Dedifferentiated amniotic fluid mesenchymal stem cell (primary cell): ENCODE data around the gene ZKSCAN1.
"Not testable (repeated sequence)": the region's sequence is repeated elsewhere in the genome, so short reads cannot be mapped to it uniquely, and the experiment has no call there.

Experiments used
- DNase-seq: peaks from one replicate; pipeline ENCODE4 v3.0.0-alpha.2; 2016; ENCODE audit errors: extremely low spot score

Gene ZKSCAN1

GRCh38 chr7:100000239-100000638 lies 15.2 kb upstream of the ZKSCAN1 start:
- DNase-seq: no peak

- DNase-seq: no peak
These were observed 11.4 kb upstream of the ZKSCAN1 start for GRCh38 chr7:100003711-100004661.

DNA sequence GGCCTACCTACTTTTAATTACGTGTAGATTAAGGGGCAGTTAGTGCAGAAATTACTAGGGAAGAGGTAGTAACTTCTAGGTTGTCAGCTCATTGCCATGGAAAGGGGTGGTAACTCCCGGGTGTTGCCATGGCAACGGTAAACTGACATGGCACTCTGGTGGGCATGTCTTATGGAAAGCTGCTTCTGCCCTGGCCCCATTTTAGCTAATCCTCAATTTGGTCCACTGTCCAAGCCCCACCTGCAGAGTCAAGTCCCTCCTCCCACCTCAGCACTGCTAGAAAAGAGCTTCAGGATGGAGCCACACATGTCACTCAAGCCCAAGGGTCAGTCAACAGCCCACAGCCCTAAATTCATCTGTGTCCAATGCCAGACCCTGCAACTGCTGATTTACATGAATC lies 7.5 kb upstream of the ZKSCAN1 start:
- DNase-seq: no peak

GRCh38 chr7:100008525-100008924 lies 6.9 kb upstream of the ZKSCAN1 start:
- DNase-seq: no peak

- not testable (repeated sequence) for DNase-seq
These were observed 5.4 kb upstream of the ZKSCAN1 start for GRCh38 chr7:100009952-100010351.

DNA sequence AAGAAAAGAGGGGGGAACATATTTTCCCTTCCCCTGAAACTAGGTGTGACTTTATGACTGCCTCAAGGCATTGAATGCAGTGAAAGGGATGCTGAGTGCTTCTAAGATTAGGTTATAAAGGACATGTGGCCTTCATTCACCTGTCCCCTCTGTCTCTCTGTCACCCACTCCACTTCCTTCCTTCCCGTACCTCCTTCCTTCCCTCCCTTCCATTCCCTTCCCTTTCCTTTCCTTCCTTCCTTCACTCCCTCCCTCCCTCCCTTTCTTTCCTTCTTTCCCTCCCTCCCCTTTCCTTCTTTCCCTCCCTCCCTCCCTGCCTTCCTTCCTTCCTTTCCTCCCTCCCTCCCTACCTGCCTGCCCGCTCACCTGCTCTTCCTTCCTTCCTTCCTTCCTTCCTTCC lies 4.5 kb upstream of the ZKSCAN1 start:
- no peak for DNase-seq

DNA sequence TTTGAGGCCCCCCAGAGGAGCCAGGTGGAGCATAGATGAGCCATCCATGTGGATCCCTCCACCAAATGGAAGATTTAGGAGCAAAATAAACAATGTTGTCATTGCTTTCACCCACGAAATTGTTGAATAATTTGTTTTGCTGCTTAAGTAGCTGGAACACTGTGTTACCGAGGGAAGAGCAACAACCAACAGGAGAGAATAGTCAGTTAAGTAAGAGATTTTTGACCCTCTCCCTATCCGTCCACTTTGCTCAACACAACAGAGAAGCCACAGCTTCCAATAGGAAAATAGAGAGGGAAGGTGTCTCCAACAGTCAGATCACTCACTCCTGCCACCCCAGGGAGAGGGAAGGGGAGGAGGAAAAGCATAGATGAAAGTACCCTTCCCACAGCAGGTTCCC lies 3.9 kb upstream of the ZKSCAN1 start:
- no peak for DNase-seq

- not testable (repeated sequence) for DNase-seq
These were observed 2.7 kb upstream of the ZKSCAN1 start for GRCh38 chr7:100012385-100013327.

DNA sequence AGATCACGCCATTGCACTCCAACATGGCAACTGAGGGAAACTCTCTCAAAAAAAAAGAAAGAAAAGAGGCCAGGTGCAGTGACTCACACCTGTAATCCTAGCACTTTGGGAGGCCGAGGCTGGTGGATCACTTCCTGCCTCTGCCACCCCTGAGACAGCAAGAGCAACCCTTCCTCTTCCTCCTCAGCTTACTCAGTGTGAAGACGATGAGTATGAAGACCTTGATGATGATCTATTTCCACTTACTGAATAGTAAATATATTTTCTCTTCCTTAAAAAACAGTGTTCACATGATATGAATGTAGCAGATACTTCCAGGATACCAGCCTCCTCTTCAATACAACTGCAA lies 2.1 kb upstream of the ZKSCAN1 start:
- no peak for DNase-seq

DNA sequence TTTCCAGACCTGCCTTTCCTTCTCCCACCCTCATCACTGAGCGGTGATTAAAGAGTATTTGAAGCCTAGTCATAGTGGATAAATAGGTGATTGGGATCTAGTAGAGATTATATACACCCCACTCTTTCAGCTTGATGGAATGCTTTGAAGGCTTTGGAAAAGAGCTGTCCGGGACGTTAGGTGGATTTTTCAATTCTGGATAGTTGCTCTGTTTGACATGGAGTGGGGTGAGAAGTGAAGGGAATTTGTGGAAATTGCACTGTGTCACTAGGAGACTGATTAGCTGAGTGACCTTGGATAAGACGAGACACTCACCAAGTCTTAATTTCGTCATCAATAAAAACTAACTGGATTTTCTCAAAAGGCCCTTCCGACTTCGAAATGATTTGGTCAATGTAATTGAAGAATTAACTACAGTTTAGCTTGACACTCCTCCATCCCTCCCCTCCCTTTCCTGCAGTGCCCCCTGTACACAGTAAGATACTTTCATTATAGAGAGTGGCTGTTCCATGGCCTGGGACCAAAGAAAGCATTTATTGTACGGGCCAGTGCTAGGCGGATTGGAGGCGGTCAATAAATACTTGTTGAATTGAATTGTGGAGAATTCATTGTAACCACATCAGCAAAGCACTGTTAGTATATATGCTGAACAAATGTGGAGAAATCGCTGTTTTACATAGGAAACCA lies 962 bp downstream of the ZKSCAN1 start:
- no peak for DNase-seq

DNA sequence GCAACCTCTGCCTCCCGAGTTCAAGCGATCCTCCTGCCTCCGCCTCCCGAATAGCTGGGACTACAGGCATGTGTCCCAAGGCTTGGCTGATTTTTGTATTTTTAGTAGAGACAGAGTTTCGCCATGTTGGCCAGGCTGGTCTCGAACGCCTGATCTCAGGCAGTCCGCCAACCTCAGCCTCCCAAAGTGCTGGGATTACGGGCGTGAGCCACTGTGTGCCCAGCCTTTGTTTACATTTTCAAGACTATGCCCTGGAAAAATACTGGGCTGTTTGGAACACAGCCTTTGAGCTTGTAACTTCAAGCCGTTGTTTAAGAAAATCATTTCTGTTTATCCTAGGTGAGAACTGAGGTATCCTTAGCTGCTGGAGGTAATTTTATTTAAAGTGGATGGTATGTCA lies 1.9 kb downstream of the ZKSCAN1 start:
- DNase-seq: no peak

DNA sequence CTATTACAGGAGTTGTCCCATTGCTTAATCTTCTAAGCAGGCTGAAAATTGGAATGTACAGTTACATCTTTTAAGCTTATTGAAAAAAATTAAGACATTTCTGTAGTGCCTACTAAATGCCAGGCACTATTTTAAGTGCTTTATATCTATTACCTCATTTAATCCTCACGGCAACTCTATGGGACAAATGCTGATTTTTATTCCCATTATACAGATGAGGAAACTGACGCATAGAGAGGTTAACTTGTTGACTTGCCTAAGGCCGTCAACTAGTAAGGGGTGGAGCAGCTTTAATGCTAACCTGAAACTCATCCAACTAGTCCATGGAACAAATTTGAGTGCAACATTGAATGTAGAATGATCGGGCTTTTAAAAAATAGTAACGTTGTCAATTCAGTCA lies 2.5 kb downstream of the ZKSCAN1 start:
- DNase-seq: no peak

GRCh38 chr7:100019908-100020307 lies 4.5 kb downstream of the ZKSCAN1 start:
- DNase-seq: no peak

- no peak for DNase-seq
These were observed 5.9 kb downstream of the ZKSCAN1 start for GRCh38 chr7:100021297-100021696.

DNA sequence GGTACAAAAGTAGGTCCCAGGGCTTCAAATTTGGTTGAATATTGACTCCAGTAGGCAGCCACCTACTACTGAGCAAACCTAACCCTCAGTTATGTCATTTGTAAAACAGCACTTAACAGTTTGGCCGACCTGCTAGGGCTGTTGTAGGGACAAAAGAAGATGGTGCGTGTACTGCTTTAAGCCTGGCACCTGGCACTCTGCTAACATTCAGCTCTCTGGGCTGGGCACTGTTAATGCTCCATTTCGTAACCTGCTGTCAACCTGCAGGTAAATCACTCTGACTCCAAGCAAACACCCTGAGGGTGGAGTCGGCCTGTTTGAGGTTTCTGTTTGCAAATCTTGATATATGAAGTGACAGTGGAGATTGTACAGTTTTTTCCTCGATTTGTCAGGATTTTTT lies 7.2 kb downstream of the ZKSCAN1 start:
- no peak for DNase-seq

DNA sequence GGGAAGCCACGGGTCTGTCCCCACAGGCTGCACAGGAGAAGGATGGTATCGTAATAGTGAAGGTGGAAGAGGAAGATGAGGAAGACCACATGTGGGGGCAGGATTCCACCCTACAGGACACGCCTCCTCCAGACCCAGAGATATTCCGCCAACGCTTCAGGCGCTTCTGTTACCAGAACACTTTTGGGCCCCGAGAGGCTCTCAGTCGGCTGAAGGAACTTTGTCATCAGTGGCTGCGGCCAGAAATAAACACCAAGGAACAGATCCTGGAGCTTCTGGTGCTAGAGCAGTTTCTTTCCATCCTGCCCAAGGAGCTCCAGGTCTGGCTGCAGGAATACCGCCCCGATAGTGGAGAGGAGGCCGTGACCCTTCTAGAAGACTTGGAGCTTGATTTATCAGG lies 8.1 kb downstream of the ZKSCAN1 start:
- no peak for DNase-seq

GRCh38 chr7:100024020-100024619 lies 8.7 kb downstream of the ZKSCAN1 start:
- DNase-seq: no peak

GRCh38 chr7:100027197-100027596 lies 11.8 kb downstream of the ZKSCAN1 start:
- DNase-seq: no peak

DNA sequence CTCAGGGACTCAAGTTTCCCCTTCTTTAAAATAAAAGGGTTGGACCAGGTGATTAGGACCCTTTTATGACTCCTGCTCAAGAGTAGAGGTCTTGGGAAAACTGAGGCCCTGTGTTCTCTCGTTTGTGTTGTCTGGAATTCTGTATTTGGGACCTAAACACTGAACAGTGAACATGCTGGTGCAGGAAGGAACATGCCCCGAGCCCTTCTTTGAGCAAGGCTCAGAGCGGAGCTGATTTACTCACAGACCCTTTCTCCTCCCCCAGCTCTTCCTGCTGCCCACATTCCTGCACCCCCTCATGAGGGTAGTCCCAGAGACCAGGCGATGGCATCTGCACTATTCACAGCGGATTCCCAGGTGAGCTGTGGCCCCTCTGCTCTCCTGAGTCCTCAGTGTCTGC lies 14.2 kb downstream of the ZKSCAN1 start:
- DNase-seq: no peak

GRCh38 chr7:100033526-100033925 lies 18.1 kb downstream of the ZKSCAN1 start:
- no peak for DNase-seq

- DNase-seq: peak; percentile 93
These were observed 19.6 kb downstream of the ZKSCAN1 start for GRCh38 chr7:100034871-100035510.
